NCI-H2196 treated with DMSO at 0.1 percent for 48 hours (cell line): Measurements from ENCODE around the gene ATG13.
"Not testable (repeated sequence)": the region's sequence is repeated elsewhere in the genome, so short reads cannot be mapped to it uniquely, and the experiment has no call there.

Experiments used
- DNase-seq: peaks from one replicate; lab custom pipeline; 2025; ENCODE audit not compliant: unreplicated experiment; lab: John Stamatoyannopoulos, UW

Gene ATG13

DNA sequence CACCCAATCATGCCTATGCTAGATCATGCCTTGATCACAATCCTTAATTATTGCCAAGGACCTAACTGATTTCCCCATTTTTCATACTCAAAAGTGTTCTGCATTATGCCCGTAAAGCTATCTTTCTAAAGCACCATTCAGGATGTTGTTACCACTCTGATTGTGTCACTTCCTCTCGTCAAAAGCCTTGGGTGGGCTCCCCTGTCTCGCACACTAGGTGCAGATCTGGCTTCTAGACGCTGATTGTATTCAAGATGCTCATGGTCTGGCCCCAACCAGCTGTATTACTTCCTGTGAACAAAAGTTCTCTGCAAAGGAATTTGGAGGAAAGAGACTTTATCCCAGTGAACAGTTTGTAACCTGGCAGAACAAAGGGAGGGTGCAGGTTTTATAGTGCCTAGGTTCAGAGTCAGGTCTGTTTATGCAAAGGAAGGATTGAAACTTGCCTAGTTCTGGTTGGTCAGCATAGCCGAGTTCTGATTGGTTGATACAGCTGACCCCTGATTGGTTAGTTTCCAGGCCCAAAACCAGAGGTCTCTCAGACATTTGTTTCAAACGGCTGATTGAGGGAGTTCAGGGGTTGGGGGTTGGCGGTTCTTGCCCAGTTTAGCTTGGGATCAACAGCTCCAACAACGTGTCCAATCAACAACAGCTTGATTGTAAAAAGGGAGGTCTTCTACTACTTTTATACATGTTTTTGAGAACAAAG is 25.4 kb downstream of the ATG13 start:
- no peak for DNase-seq

DNA sequence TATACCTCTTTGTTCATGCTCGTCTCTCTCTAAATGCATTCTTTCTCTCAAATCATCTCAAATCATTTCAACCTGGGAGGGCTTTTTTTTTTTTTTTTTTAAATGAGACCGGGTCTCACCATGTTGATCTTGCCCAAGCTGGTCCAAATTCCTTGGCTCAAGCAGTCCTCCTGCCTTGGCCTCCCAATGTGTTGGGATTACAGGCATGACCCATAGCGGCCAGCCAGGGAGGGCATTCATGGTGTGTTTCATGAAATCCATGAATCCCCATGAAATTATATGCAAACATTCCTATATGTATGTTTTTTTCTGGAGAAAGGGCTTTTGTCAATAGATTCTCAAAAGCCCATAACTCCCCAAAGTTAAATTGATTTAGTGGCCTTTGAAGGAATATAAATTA is 26.2 kb downstream of the ATG13 start:
- DNase-seq, result no peak

DNA sequence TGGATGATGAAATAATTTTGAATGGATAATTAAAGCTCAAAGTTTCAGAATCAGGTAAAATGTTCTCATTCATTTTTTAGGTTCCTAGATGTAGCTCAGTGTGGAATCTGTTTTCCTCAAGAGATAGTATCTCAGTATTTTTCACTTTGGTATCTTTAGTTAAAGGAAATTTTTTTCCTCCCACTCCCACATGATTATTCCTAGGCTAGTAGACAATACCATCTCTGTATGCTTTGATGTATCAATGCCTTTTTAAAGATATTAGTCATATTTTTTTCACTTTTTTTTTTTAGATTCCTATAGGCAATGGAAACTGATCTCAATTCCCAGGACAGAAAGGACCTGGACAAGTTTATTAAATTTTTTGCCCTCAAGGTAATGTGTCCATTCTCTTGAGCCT is 26.6 kb downstream of the ATG13 start:
- DNase-seq, result no peak

DNA sequence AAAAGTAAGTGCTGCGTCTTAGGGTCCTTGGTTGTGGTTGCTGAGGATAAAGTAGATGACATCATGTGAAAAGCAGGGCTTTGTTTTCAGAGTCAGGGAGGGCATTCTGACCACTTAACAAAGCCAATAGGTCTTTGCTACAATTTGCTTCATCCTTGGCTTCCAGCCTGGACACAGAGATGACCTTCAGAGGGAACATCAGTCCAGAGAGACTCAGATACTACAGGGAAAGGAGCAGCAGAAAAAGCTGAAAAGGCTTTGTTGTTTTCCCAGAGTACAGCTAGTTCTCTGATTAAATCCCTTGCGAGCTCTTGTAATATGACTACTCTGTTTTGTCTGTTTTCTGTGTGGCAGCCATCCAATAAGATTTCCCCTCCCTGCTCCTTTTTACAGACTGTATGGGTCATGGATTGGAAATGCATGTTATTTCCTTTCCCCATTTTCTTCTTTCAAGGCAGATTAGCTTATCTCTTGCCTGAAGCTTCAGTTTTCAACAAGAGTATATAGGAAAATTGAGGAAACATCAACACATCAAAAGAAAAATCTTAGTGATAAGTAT is 31.9 kb downstream of the ATG13 start:
- DNase-seq, result peak; percentile 51

DNA sequence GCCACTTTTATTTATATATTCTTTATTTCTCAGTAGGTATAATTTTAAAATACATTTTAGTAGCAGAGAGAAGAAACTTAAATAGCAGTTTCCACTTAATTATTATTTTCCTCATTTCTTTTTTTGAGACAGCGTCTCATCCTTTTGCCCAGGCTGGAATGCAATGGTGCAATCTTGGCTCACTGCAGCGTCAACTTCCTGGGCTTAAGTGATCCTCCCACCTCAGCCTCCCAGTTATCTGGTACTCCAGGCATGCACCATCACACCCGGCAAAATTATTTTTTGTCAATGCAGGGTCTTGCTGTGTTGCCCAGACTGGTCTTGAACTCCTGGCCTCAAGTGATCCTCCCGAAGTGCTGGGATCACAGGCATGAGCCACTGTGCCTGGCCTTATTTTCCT is 38.3 kb downstream of the ATG13 start:
- DNase-seq, result no peak

DNA sequence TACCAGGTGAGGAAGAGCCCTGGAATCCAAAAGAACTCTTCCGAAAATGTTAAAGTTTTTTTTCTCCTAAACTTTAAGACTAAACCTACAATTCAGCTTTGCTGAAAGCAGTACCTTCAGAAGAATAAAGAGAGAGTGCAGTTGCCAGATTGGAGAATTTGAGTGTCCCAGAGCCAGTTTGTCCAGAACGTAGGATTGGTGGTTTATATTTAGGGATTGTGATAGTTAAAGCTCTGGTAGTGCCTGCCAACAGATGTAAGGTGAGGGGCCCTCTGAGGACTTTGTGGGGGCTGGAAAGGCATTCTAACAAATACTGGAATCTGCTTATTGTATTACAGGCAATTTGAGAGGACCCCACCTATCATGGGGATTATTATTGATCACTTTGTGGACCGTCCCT is 39.8 kb downstream of the ATG13 start:
- DNase-seq, result no peak

DNA sequence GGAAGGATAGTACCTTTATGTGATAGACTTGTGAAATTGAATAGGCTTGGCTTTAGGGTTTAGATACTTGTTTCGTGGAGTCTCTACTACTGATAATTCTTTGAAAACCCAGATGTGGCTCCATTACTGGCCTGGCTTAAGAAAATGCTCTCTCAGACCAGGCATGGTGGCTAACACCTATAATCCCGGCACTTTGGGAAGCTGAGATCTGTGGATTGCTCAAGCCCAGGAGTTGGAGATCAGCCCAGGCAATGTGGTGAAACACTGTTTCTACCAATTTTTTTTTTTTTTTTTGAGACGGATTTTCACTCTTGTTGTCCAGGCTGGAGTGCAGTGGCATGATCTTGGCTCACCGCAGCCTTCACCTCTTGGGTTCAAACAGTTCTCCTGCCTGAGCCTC is 40.9 kb downstream of the ATG13 start:
- no peak for DNase-seq

DNA sequence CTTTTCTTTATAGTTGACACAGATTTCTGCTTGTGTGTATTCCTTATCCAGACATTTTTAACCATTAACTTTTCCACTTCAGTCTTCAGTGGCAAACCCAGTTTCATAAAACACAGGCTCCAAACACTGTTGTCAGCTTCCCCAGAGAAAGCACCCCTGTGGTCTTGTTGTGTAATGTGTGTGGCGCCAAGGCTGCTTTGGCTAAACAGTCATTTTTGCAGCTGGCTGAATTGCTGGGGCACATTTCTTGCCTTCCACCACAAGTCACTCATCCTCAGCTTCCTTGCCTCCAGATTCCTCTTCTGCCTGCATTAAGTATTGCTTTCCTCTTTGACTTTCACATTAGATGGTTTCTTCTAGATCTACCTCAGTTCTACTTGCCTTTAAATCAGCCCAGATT is 42.6 kb downstream of the ATG13 start:
- DNase-seq, result no peak

DNA sequence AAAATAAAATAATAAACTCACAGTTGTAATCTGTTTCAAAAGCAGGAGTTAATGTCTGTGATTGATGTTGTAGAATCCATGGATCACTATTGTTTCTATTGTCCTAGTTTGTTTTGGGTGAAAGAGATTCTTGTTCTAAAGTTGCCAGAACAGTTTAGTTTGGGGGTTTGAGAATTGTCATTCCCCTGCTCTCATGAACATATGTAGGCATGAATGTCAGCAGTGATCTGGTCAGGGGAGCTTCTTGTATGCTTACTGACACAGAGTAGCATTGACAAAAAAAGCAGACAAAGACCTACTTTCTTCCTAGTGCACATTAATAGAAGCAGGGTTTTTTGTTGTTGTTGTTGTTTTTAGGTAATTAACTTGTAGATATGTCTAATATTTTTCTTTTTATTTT is 44.5 kb downstream of the ATG13 start:
- no peak for DNase-seq

DNA sequence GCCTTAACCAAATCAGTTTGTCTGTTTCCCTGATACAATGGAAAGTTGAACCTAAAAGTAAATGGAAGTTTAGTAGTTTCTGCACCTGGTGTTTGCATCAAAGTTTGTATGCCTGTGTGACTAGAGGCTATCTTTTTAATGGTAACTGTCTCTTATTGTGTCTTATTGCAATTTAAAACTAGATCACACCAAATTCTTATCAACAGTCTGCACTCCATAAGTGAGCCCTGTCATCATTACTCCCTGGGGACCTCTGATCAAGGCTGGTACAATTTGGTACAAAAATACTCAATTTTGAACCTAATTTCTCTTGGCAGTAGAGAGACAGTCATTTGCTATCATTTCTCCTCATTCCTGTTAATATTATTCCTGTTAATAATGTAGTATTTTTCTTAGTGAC is 45.0 kb downstream of the ATG13 start:
- no peak for DNase-seq

DNA sequence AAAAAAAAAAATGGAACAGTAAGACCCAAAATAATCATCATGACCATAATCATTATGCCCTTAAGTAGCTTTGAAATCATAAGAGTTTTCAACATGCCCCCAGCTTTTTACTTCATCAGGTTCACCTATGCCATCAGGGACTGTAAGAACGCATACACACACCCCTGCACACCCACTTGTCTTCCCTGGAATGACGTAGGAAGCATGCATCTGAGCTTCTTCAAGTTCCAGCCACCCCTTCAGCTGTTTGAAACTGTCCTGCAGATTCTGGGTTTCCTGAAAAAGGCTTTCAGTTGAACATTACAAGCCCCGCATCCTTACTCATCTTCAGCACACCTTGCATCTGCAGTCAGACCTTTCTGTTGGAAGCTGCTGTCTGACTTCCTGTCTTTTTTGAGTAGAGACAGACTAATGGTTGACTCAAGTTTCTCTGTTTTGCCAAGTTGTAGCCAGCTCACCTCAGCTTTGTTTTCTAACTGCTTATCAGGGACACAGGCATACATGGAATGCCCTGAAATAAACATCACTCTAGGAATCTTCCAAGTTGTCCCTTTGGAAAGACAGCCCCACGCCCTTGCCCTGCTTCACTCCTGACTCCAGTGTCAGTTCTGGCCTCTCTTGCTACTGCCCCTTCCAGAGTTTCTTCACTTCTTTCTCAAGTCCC is 46.1 kb downstream of the ATG13 start:
- DNase-seq, result no peak

DNA sequence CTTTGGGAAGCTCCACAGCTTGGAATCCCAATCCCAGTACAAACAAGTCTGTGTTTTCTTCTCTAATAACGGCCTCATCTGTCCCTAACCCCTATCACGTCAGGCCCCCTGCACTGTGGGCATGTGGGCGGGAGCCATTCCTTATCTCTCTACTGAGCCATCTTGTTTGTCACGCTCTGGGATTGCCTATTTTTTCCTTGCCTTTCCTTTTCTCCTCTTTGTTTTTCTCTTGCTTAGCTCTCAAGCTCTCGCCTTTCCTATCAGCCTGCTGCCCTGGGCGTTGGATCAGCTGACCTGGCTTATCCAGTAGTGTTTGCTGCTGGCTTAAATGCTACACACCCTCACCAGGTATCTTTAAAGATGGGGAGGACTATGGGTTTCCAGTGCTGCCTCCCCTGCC is 47.3 kb downstream of the ATG13 start:
- no peak for DNase-seq

DNA sequence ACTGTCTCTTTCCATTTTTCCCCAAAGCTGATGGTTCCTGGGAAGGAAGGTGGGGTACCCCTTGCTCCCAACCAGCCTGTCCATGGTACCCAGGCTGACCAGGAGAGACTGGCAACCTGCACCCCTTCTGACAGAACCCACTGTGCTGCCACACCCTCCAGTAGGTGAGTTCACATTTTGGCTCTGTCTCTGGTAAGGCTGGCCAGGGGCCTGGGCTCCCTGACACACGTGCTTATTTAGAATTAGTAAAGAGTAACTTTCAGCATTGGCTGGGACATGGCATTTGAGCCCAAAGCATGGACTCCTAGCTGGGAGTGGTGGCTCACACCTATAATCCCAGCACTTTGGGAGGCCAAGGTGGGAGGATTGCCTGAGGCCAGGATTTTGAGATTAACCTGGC is 48.0 kb downstream of the ATG13 start:
- no peak for DNase-seq

DNA sequence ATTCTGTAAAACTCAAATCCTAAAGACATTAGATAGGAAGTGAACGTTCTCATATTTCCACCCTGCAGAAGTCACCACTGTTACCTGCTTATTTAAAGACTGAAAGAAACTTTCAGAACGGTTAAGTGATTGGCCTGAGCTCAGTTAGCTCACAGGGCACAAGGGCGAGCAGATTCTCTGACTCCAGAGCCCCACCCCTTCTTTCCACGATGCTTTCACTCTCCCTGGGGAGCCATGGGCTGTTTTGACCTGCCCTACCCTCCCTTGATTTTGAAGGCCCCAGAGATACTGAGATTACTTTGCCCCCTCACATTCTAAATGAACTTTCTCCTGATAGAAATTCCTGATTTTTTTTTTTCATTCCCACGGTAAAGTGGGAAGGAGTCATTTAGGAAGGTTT is 49.2 kb downstream of the ATG13 start:
- DNase-seq, result no peak

DNA sequence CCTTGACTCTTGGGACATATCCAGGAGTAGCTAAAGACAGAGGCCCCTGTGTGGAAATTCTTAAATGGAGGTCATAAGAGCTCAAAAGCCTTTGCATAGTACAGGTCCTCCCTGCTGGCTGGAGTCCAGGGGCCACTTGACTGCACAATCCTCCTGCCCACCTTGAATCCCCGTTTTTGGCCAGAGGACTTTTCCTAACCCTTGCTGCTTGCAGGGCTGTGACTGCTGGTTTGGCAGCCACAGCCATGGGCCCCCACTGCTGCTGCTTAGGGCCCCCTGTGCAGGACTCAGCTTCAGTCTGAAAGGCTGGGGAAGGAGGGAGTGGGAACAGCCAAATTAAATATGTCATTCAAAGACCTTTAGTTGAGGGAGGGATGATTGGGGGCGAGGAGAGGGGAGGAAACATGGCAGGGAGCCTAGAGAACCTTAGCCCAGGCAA is 49.7 kb downstream of the ATG13 start:
- no peak for DNase-seq

DNA sequence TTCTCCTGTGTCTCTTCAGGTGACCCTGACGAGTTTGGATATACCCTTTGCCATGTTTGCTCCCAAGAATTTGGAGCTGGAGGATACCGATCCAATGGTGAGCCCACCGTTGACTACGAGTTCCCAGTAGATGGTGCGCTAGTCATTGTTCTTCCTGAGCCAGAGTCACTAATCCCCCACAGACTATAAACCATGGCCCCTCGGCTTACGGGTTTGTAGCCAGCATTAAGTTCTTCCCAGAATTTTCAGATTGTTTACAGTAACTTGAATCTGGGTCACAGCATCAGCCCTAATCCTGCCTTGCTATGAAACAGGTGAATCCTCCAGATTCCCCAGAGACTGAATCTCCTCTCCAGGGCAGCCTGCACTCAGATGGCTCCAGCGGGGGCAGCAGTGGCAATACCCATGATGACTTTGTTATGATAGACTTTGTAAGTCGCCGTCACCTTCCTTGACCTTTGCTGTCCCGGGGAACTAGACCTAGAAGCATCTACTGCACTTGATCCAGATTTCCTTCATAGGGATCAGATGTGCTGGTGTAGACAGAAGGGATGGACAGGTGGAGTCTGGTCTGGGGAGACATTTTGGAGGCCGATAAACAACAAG is 51.2 kb downstream of the ATG13 start:
- no peak for DNase-seq

DNA sequence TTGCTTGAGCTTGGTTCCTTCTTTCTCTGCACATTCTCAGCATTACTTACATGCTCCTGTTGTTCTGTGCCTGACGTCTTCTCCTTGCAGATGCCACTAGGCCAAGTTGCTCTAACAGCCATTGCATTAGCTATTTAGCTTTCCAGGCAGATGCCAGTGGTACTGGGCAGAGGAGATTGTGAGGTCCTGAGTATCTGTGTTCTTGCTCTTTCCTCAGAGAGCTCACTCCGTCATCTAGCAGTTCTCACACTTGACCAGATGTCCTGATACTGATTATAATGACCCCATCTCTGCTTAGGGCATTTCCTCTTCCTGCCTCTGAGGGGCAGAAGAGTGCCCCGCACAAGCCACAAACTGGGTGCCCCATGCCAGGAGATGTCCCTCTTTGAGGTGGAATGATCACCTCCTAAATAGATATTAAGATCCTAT is 52.4 kb downstream of the ATG13 start:
- DNase-seq, result no peak

DNA sequence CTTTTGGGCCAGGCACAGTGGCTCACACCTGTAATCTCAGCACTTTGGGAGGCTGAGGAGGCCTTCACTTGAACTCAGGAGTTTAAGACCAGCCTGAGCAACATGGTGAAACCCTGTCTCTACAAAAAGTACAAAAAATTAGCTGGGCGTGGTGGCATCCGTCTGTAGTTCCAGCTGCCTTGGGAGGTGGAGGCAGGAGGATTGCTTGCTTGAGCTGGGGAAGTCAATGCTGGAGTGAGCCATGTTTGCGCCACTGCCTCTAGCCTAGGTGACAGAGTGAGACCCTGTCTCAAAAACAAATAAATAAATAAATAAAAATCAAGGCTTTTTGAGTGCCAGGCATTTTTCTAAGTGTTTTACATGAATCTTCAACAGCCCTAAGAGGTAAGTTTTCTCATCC is 53.2 kb downstream of the ATG13 start:
- DNase-seq, result not testable (repeated sequence)

DNA sequence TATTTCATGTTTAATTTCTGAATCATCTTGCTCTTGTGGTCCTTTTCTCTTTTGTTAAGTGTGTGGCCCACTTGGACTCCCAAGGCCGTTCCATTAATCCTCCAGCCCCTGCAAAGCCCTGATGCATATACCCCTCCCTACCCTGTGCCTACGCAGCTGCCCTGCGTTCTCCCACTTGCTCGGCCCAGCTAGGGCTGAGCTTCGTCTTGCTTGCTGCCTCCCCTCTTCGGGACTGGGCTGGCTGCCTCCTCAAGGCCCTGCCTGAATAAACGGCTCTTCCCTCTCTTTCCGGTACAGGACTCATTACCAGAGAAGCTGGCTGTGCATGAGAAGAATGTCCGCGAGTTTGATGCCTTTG is 54.6 kb downstream of the ATG13 start:
- no peak for DNase-seq

DNA sequence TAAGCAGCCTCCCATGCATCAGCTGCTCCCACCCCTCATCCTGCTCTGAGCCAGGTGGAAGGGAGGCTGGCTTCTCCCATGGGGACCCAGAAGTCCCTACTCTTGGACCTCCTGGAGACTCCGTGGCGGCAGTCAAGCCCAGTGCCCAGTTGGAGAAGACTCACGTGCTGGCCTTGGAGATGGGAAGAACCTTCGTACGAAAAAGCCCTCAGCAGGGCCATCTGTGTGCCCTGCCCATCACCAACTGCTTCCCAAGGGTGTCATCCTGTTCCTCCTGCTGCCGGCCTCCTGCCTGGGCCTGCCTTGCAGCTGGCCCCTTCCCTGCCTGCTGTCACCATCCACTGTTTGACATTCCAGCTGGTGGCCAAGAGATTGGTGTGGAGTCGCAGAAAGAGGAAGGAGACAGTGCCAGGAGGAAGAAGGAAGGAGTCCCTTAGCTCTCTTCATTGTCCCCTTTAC is 55.1 kb downstream of the ATG13 start:
- DNase-seq, result no peak

DNA sequence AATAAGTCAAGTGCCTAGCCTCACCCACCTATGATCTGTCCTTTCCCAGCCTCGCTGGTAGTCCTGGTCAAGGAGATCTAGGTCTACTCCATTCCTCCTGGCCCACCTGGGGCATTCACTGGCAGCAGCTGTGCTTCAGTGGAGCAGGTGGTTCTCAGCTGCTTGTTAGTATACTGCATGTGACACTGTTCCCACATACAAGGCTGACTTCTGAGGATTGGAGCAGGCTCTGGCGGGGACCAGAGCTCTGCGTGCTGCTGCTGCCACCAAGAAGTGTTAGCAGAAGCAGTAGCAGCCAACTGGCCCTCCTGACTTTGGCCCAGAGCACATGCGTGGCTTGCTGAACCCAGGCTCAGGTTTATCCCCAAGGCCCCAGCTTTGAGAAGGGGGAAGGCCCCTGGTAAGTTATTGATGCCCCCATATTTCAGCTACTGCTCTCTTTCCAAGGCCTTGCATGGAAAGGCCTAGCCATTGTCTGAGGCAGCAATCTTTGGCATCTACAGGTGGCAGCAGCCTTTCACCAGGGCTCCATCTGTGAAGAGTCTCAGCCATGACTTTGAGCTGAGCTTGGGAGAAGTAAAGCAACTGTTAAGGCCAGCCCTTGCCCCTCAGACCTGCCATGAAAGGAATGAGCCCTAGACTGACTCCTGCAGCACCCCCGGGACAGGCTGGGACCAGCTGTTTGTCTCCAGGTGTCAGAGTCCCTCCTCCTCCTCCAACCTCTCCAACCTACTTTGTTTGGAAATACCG is 56.5 kb downstream of the ATG13 start:
- DNase-seq, result no peak
